ENCODE measurements around the gene SND1. TPM values are rescaled to one million over a fixed set of nuclear protein-coding genes. Genes with fewer than 3 reads are reported as not detected.

The SND1 gene
- total RNA-seq, 1 donor from 2014 or later = 85.9 TPM

GRCh38 chr7:127731431-127732080 lies 79.6 kb downstream of the SND1 start:
- Histone ChIP-seq H3K27ac (no peak overlapping the region), H3K4me1 (no peaks in the 10 kb centered on the region), H3K4me3 (no peak overlapping the region), H3K27me3 (no peaks in the 10 kb centered on the region), H3K9me3 (no peaks in the 10 kb centered on the region), H3K36me3 (peaks cover 0 to 22% of the 10 kb centered on the region in 2 donors)
- TF ChIP-seq CTCF (IDR thresholded peaks at IDR 0.05) = no peak
- DNase-seq (ENCODE audit: extremely low spot score in 2 of 2) = no peak
- intact Hi-C loops (cut with DNase I) = no loop called here

- TF ChIP-seq CTCF (IDR thresholded peaks at IDR 0.05) (no peak), POLR2AphosphoS5 (IDR thresholded peaks at IDR 0.05; ENCODE audit: insufficient read depth in 1 of 2, low read depth in 1 of 2) (no peak), POLR2A (IDR thresholded peaks at IDR 0.05) (no peak)
- H3K27me3 ChIP-seq = no peaks in the 10 kb centered on the region
- no peak overlapping the region for H3K27ac ChIP-seq
- no peak overlapping the region for H3K4me3 ChIP-seq
- H3K36me3 ChIP-seq = peaks cover 0 to 25% of the 10 kb centered on the region in 2 donors
- H3K9me3 ChIP-seq = no peaks in the 10 kb centered on the region
- H3K4me1 ChIP-seq = no peaks in the 10 kb centered on the region
- intact Hi-C loops (cut with DNase I) = no loop called here
- no peak for DNase-seq (ENCODE audit: extremely low spot score in 2 of 2)
Observed at GRCh38 chr7:127732306-127732705, 80.3 kb downstream of the SND1 start.

- Histone ChIP-seq H3K4me1 (no peaks in the 10 kb centered on the region), H3K36me3 (peaks cover 0 to 23% of the 10 kb centered on the region in 2 donors), H3K9me3 (no peaks in the 10 kb centered on the region), H3K4me3 (no peak overlapping the region), H3K27ac (no peak overlapping the region), H3K27me3 (no peaks in the 10 kb centered on the region)
- TF ChIP-seq POLR2AphosphoS5 (IDR thresholded peaks at IDR 0.05; ENCODE audit: insufficient read depth in 1 of 2, low read depth in 1 of 2) (no peak), CTCF (IDR thresholded peaks at IDR 0.05) (no peak), POLR2A (IDR thresholded peaks at IDR 0.05) (no peak)
- intact Hi-C loops (cut with DNase I) = no loop called here
- DNase-seq (ENCODE audit: extremely low spot score in 2 of 2) = no peak
Observed at GRCh38 chr7:127733986-127734385, 82.0 kb downstream of the SND1 start.

- H3K9me3 ChIP-seq = no peaks in the 10 kb centered on the region
- intact Hi-C loops (cut with DNase I) = no loop called here
- no peak overlapping the region for H3K27ac ChIP-seq
- H3K4me1 ChIP-seq = no peaks in the 10 kb centered on the region
- H3K27me3 ChIP-seq = no peaks in the 10 kb centered on the region
- peaks cover 0 to 6% of the 10 kb centered on the region in 2 donors for H3K36me3 ChIP-seq
- TF ChIP-seq CTCF (IDR thresholded peaks at IDR 0.05) (no peak), POLR2A (IDR thresholded peaks at IDR 0.05) (no peak), POLR2AphosphoS5 (IDR thresholded peaks at IDR 0.05; ENCODE audit: insufficient read depth in 1 of 2, low read depth in 1 of 2) (no peak)
- no peak overlapping the region for H3K4me3 ChIP-seq
- DNase-seq (ENCODE audit: extremely low spot score in 2 of 2) = no peak
Observed at GRCh38 chr7:127736511-127736910, 84.5 kb downstream of the SND1 start.

- Histone ChIP-seq H3K27ac (no peak overlapping the region), H3K27me3 (no peaks in the 10 kb centered on the region), H3K4me3 (no peak overlapping the region), H3K36me3 (peaks cover 0 to 6% of the 10 kb centered on the region in 2 donors), H3K4me1 (no peaks in the 10 kb centered on the region), H3K9me3 (no peaks in the 10 kb centered on the region)
- TF ChIP-seq POLR2A (IDR thresholded peaks at IDR 0.05) (no peak), CTCF (IDR thresholded peaks at IDR 0.05) (no peak), POLR2AphosphoS5 (IDR thresholded peaks at IDR 0.05; ENCODE audit: insufficient read depth in 1 of 2, low read depth in 1 of 2) (no peak)
- DNase-seq (ENCODE audit: extremely low spot score in 2 of 2) = no peak
- intact Hi-C loops (cut with DNase I) = no loop called here
Observed at GRCh38 chr7:127738859-127739258, 86.9 kb downstream of the SND1 start.

Data from vagina (tissue), 2 donors.